ENCODE data around the gene FAM222B.

DNA sequence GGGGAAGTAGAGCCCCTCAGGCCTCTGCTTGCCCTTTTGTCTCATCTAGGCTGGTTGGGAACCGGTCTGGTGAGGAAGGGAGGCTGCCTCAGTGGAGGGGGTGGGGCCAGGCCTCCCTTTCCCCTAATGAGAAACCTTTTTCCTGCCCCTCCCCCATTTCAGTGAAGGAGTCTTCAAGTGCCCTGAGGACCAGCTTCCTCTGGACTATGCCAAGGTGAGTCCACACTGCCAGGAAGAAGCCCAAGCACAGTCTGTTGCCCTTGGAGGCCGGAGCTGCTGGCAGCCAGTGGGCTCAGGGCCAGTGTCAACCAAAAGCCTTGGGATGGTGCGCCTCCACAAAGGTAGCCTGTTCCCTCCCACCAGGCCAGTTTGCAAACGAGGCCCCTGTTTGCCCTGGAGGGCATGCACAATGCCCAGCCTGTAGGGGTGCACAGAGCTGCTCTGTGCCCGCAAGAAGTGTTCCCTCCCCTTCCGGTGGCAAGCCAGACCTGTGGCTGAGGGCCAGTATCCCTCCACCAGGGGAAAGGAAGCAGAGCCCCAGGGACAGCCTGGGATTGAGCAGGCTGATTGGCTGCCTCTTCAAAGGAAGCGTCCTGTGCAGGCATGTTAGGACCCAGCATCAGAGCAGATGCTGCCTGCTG lies 95.4 kb downstream of the FAM222B start:
- TF ChIP-seq, protein P1, sequence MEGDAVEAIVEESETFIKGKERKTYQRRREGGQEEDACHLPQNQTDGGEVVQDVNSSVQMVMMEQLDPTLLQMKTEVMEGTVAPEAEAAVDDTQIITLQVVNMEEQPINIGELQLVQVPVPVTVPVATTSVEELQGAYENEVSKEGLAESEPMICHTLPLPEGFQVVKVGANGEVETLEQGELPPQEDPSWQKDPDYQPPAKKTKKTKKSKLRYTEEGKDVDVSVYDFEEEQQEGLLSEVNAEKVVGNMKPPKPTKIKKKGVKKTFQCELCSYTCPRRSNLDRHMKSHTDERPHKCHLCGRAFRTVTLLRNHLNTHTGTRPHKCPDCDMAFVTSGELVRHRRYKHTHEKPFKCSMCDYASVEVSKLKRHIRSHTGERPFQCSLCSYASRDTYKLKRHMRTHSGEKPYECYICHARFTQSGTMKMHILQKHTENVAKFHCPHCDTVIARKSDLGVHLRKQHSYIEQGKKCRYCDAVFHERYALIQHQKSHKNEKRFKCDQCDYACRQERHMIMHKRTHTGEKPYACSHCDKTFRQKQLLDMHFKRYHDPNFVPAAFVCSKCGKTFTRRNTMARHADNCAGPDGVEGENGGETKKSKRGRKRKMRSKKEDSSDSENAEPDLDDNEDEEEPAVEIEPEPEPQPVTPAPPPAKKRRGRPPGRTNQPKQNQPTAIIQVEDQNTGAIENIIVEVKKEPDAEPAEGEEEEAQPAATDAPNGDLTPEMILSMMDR (IDR thresholded peaks at IDR 0.05; ENCODE audit: insufficient read depth, low read length, poor library complexity, severe bottlenecking) = no peak
- TF ChIP-seq EZH2phosphoT487 (conservative IDR thresholded peaks at IDR 0.05; ENCODE audit: low read length) = no peak

Measured in SU-DHL-6 (cell line).